Natural killer cell (primary cell): Measurements from ENCODE around the gene CDH23. TPM values are rescaled to one million over a fixed set of nuclear protein-coding genes. Genes with fewer than 3 reads are reported as not detected.

Source experiments
- ATAC-seq, 3 donors: fragments of 150-1000 bp in 2 of 3; fragments of 200-7000 bp in 1 of 3; cut with Tn5 transposase; 1 replicate in 1 of 3; 2 replicates in 2 of 3; pipeline ENCODE4 v1.10.0; 2021; ENCODE audit warnings: mild to moderate bottlenecking in 2 of 3, moderate library complexity in 2 of 3
- DNase-seq, 2 donors: peaks; one replicate each; pipeline versions ENCODE4 v3.0.0 to v3.0.0-alpha.2; 2013 to 2021; ENCODE audit warnings: mixed read lengths in 1 of 2
- H3K27ac ChIP-seq: one replicate; pipeline ENCODE4 v1.5.1; 2013; ENCODE audit warnings: mild to moderate bottlenecking, low read length
- H3K27me3 ChIP-seq: one replicate; pipeline ENCODE4 v1.6.1; 2013; ENCODE audit warnings: low read length; ENCODE audit not compliant: control insufficient read depth, insufficient read depth
- H3K36me3 ChIP-seq: one replicate; pipeline ENCODE4 v1.6.1; 2013; ENCODE audit warnings: low read length; ENCODE audit not compliant: control insufficient read depth, insufficient read depth
- H3K4me1 ChIP-seq: one replicate; pipeline ENCODE4 v1.6.1; 2013; ENCODE audit warnings: low read length; ENCODE audit not compliant: control insufficient read depth, insufficient read depth
- H3K4me3 ChIP-seq: one replicate; pipeline ENCODE4 v1.5.1; 2013; ENCODE audit warnings: low read length
- H3K9me3 ChIP-seq: one replicate; pipeline ENCODE4 v1.6.1; 2013; ENCODE audit warnings: low read length; ENCODE audit not compliant: control insufficient read depth, insufficient read depth
- H3K27ac Mint-ChIP-seq, 2 donors: one replicate each; pipeline ENCODE4 v1.8.0; 2022; ENCODE audit warnings: mild to moderate bottlenecking in 2 of 2, mixed read lengths in 2 of 2, moderate library complexity in 1 of 2
- H3K27me3 Mint-ChIP-seq, 2 donors: one replicate each; pipeline ENCODE4 v1.8.0; 2022; ENCODE audit warnings: low read depth in 2 of 2, mixed read lengths in 2 of 2
- H3K36me3 Mint-ChIP-seq: one replicate; pipeline ENCODE4 v1.8.0; 2022; ENCODE audit warnings: mixed read lengths
- H3K4me1 Mint-ChIP-seq, 2 donors: one replicate each; pipeline ENCODE4 v1.8.0; 2022; ENCODE audit warnings: mixed read lengths in 2 of 2
- H3K4me3 Mint-ChIP-seq: one replicate; pipeline ENCODE4 v1.8.0; 2022; ENCODE audit warnings: mild to moderate bottlenecking, moderate library complexity, mixed read lengths
- H3K9me3 Mint-ChIP-seq, 2 donors: one replicate each; pipeline ENCODE4 v1.8.0; 2022; ENCODE audit warnings: mixed read lengths in 2 of 2
- WGBS: methylation state at CpG from one replicate; pipeline ENCODE4 v1.1.7; 2013; ENCODE audit warnings: missing lambda C conversion rate; ENCODE audit not compliant: insufficient coverage; 5-methylcytosine and 5-hydroxymethylcytosine counted together
- intact Hi-C: fragments of 100-400 bp; cut with micrococcal nuclease; formaldehyde crosslinking; loops from one replicate; pipeline ENCODE4 v1.14.2; 2022
- total RNA-seq, 4 donors: library from RNA; stranded (reverse); fragments of 120-200 nt in 1 of 4; gene quantifications; one replicate each; pipeline versions ENCODE4 v1.2.3 to v1.2.4, GENCODE V29; 2013 to 2022
- TF ChIP-seq, protein P1 (sequence below): fragments of 200-600 bp; IDR thresholded peaks from one replicate; pipeline ENCODE4 v1.8.0; 2022; ENCODE audit warnings: antibody characterized with exemption

The CDH23 gene
- total RNA-seq, 3 donors from 2014 or later (not counting 1 experiment from before 2014, with no cell fraction given): 1.2 to 6.0 (median 4.3) TPM

DNA sequence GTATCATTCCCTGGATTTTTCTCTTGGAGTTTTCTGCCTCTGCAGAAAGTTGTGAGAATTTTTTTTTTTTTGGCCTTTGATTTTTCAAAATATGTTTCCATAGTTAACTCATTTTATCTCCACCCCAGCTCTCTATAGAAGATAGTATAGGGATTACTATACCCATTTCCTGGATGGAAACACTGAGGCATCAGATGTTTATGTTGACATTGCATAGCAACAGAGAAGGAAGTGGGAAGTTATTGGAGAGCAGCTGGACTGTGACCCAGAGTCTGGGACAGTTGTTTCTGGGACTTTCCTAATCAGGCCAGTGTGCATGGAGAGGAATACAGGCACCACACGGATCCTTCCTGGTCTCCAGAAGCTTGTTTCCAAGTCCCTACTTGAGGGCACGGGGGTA, 158.0 kb downstream of the CDH23 start:
- H3K27ac ChIP-seq: no peak overlapping the region
- H3K4me3 ChIP-seq: no peak overlapping the region
- Mint-ChIP-seq H3K27me3 (peaks cover 13 to 16% of the 10 kb centered on the region in 2 donors), H3K4me3 (no peak overlapping the region), H3K4me1 (no peaks in the 10 kb centered on the region), H3K36me3 (no peaks in the 10 kb centered on the region), H3K27ac (no peak overlapping the region), H3K9me3 (no peaks in the 10 kb centered on the region)
- TF ChIP-seq, protein P1, sequence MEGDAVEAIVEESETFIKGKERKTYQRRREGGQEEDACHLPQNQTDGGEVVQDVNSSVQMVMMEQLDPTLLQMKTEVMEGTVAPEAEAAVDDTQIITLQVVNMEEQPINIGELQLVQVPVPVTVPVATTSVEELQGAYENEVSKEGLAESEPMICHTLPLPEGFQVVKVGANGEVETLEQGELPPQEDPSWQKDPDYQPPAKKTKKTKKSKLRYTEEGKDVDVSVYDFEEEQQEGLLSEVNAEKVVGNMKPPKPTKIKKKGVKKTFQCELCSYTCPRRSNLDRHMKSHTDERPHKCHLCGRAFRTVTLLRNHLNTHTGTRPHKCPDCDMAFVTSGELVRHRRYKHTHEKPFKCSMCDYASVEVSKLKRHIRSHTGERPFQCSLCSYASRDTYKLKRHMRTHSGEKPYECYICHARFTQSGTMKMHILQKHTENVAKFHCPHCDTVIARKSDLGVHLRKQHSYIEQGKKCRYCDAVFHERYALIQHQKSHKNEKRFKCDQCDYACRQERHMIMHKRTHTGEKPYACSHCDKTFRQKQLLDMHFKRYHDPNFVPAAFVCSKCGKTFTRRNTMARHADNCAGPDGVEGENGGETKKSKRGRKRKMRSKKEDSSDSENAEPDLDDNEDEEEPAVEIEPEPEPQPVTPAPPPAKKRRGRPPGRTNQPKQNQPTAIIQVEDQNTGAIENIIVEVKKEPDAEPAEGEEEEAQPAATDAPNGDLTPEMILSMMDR: no peak
- DNase-seq (no peak), ATAC-seq (no peak)
- H3K36me3 ChIP-seq: no peaks in the 10 kb centered on the region
- intact Hi-C loops: no loop called here
- no peaks in the 10 kb centered on the region for H3K4me1 ChIP-seq
- WGBS: 64% methylated on average over 1 of the region's 2 CpGs
- H3K27me3 ChIP-seq: no peaks in the 10 kb centered on the region
- H3K9me3 ChIP-seq: no peaks in the 10 kb centered on the region

DNA sequence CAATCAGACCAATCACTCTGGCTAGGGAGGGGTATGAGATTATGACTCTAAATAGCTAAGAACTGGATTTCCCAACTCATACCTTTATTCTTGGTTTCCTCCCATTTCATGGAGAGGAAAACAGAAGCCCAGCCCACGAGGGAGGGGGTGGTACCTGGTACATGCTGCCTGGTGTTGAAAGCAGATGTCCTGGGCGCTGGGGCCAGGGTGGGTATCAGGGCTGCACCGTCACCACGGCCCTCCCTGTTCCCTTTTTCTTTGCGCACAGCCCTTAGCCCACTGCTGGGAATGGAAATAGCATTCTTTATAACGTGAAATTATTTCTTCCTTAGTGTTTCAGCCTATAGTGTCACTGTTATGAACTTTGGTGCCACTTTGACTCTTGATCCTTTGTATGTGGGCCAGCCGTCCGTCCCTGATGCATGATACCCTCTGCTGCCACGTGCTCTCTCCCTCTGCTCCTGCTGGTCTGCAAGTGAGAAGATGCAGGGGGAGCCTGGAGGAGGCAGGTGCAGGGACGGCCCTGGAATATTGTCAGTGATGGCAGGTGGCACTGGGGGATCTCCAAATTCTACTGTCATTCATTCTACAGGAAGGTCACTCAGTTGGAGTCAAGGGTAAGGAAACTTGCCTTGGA, 158.5 kb downstream of the CDH23 start:
- Mint-ChIP-seq H3K4me3 (no peak overlapping the region), H3K27ac (no peak overlapping the region), H3K9me3 (no peaks in the 10 kb centered on the region), H3K36me3 (no peaks in the 10 kb centered on the region), H3K4me1 (no peaks in the 10 kb centered on the region), H3K27me3 (peaks cover 18 to 21% of the 10 kb centered on the region in 2 donors)
- Histone ChIP-seq H3K27ac (no peak overlapping the region), H3K27me3 (peaks cover 2% of the 10 kb centered on the region), H3K36me3 (no peaks in the 10 kb centered on the region), H3K4me3 (no peak overlapping the region), H3K9me3 (no peaks in the 10 kb centered on the region), H3K4me1 (no peaks in the 10 kb centered on the region)
- intact Hi-C loops: no loop called here
- 51% methylated on average over 9 of the region's 10 CpGs for WGBS
- TF ChIP-seq, protein P1: no peak
- DNase-seq: no peak
- no peak for ATAC-seq

DNA sequence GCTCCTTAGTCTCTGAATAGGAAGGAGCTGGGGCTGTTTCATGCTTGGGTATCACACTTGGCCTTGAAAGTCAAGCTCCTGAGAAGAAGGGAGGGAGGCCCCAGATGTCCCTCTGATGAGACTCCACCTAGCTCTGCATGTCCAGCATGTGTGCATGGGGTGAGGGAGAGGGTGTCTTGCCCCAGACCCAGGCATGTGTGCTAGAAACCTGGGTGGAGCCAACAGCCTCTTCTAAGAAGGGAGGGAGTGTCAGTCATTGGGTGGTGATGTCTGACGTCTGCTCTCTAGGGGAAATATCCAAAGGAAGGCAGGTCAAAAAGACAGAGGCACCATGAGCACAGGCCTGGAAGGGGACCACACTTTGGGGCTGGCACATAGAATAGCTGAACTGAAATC, 159.0 kb downstream of the CDH23 start:
- H3K4me1 Mint-ChIP-seq: no peaks in the 10 kb centered on the region
- TF ChIP-seq, protein P1: no peak
- Histone ChIP-seq H3K36me3 (no peaks in the 10 kb centered on the region), H3K9me3 (no peaks in the 10 kb centered on the region), H3K27ac (no peak overlapping the region), H3K27me3 (peaks cover 2% of the 10 kb centered on the region), H3K4me1 (no peaks in the 10 kb centered on the region), H3K4me3 (no peak overlapping the region)
- H3K4me3 Mint-ChIP-seq: no peak overlapping the region
- H3K27ac Mint-ChIP-seq: no peak overlapping the region
- intact Hi-C loops: no loop called here
- no peaks in the 10 kb centered on the region for H3K9me3 Mint-ChIP-seq
- WGBS: 93% methylated on average over 1 of the region's 1 CpG
- ATAC-seq: no peak
- H3K36me3 Mint-ChIP-seq: no peaks in the 10 kb centered on the region
- H3K27me3 Mint-ChIP-seq: peaks cover 18 to 22% of the 10 kb centered on the region in 2 donors
- DNase-seq: no peak

DNA sequence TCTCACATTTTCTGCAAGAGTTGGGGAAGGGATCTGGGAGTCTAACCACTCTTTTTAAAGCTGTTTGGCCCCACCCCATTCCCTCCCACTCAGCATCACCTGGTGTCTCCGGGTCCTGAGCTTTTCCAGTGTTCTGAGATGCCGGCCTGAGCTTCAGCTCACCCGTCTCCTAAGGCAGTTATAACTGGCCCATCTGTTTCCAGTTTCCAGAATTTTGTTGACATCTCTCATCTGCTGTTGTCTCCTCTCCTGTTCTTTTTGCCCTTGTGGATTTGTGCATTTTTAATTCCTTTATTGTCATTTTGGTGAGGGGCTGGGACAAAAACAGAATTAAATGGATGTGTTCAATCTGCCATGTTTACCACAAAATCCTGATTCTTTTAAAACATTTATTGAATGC, 162.3 kb downstream of the CDH23 start:
- Histone ChIP-seq H3K9me3 (no peaks in the 10 kb centered on the region), H3K36me3 (no peaks in the 10 kb centered on the region), H3K4me1 (no peaks in the 10 kb centered on the region), H3K4me3 (no peak overlapping the region), H3K27ac (no peak overlapping the region), H3K27me3 (peaks cover 2% of the 10 kb centered on the region)
- Mint-ChIP-seq H3K4me3 (no peak overlapping the region), H3K4me1 (no peaks in the 10 kb centered on the region), H3K27ac (no peak overlapping the region), H3K27me3 (peaks cover 22 to 28% of the 10 kb centered on the region in 2 donors), H3K9me3 (no peaks in the 10 kb centered on the region), H3K36me3 (no peaks in the 10 kb centered on the region)
- WGBS: 87% methylated on average over 3 of the region's 3 CpGs
- intact Hi-C loops: no loop called here
- TF ChIP-seq, protein P1: no peak
- ATAC-seq (no peak), DNase-seq (no peak)
